Epithelial cell of proximal tubule (primary cell): ENCODE results near the gene PARP11. TPM values are rescaled to one million over a fixed set of nuclear protein-coding genes. Genes with fewer than 3 reads are reported as not detected.

ENCODE experiments used
- DNase-seq: peaks from one replicate; pipeline ENCODE4 v3.0.0-alpha.2; 2011; ENCODE audit warnings: low read depth
- H3K4me3 ChIP-seq: 2 replicates; pipeline ENCODE4 v1.5.1; 2011; ENCODE audit warnings: low read depth, mild to moderate bottlenecking, low read length
- CTCF ChIP-seq: conservative IDR thresholded peaks from 2 replicates; pipeline ENCODE4 v1.5.1; 2012; ENCODE audit warnings: low read depth, mild to moderate bottlenecking, low read length
- total RNA-seq: library from RNA; depleted of rRNA; stranded (reverse); fragments of >200 nt; gene quantifications from 2 replicates; pipeline ENCODE4 v1.2.3, GENCODE V29; 2015

PARP11 gene
- total RNA-seq, 1 donor from 2014 or later, result 3.6 TPM

DNA sequence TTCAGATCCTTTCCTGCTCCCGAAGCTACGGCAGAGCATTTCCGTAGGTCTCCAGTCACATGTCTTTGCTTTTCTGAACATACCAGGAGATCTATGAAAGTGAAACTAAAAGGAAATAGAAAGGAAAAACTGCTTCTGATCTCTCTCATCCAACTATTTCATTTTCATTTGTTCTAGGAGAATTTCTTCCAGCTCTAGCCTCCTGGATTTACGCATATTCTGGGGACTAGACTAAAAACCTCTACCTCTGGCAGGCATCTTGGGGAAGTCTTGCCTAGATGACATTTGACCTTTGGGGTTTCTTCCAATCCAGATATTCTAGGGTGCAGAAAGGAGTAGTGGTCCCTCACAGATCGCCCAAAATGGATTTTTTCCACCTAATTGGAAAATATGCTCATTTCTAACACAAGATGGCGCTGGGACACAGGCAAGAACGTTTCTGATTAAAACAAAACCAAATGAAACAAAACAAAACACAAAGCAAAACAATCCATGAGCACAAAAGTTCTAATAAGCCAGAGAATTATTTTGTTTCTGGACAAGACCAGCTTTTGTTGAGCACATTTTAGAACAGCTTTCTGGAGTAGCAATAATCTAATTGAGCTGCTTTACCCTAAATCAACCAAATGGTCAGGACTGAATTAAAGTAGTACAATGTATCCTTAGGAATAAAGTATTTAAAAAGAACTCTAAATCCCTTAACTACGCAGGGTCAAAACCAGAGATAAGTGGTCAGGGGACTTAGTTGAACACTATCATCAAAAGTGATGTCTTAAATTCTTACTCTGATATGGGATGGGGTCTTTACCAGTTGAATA, 12.3 kb upstream of the PARP11 start:
- no peak for DNase-seq
- TF ChIP-seq CTCF, result peak; percentile 85
- H3K4me3 ChIP-seq, result peak overlapping the region; percentile 38

DNA sequence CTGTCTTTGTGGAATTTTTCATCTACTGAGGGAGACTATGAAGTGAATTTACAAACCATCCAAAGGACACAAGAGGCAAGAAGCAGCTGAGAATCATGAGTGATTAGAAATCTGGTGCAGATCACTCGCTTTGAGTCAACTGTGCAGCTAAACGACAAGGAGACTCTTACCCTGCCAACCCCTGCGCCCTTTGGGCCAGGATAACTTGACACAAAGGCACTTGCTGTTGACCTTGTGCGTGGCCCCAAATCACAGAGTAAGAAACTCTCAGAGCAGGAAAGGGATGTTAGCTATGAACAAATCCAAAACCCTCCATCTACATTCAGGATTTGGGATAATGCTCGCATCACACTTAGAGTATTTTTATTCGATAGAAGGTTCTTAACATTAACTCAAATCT, 11.5 kb upstream of the PARP11 start:
- no peak overlapping the region for H3K4me3 ChIP-seq
- DNase-seq, result no peak
- TF ChIP-seq CTCF, result no peak

DNA sequence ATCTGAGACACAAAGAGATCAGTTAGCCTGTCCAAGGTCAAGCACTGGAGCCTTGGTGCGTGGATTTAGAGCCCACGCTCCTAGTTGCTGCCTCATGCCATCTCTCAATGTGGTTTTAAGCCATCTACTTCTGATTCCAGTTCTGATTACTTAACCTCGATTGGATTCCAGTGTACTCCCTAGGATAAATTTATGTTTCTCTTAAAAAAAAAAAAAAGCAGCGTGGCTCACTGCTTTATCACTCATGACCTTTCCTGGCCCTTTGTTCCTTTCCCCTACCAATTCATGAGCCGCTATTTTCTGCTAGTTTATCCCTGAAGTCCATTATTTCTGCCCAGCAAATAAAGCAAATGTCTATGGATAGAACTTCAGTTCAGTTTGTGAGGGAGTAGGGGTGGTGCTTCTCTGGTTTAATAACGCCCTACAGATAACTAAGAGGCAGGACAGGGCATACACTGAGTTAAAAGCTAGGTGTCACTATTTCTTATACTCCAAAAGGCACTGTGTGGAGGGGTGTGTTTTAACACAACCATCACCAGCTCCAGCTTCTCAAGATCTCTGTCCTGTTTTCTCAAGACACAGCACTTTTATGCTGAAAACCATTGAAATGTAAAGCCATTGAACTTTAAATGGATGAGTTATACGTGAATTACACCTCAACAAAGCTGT, 9.8 kb upstream of the PARP11 start:
- DNase-seq, result no peak
- peak; percentile 49 for TF ChIP-seq CTCF
- no peak overlapping the region for H3K4me3 ChIP-seq

- no peak for DNase-seq
- no peak overlapping the region for H3K4me3 ChIP-seq
- TF ChIP-seq CTCF, result no peak
Observed at GRCh38 chr12:3882406-3882805, 9.2 kb upstream of the PARP11 start.

DNA sequence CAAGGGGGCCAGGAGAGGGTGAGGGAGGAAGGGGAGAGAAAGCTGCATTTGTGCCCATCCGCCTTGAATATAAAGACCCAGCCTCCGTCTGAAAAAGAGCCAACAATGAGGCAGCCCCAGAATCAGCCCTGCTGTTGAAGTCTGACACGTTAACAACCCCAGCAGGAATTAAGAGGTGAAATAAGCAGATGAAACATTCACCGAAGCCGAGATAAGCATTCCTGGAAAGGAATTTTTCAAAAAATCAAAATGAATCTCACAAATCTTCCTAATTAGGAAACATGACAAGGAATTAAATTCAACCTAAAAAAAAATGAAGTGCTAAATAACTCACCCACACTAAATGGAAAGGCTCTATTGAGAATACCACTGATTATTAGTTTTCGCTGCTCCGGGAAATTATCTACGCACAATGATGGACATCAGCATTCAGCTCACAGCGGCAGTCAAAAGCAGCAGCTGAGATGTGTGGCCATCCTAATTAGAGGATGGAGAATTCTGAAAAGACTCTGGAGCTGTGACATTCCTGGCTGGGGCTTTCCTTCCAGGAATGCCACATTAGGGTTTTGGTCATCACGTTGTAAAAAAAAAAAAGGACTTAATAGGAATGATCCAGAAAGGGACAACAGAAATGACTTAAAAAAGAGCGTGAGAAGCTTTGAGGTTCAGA, 8.2 kb upstream of the PARP11 start:
- H3K4me3 ChIP-seq, result no peak overlapping the region
- DNase-seq, result no peak
- no peak for TF ChIP-seq CTCF

DNA sequence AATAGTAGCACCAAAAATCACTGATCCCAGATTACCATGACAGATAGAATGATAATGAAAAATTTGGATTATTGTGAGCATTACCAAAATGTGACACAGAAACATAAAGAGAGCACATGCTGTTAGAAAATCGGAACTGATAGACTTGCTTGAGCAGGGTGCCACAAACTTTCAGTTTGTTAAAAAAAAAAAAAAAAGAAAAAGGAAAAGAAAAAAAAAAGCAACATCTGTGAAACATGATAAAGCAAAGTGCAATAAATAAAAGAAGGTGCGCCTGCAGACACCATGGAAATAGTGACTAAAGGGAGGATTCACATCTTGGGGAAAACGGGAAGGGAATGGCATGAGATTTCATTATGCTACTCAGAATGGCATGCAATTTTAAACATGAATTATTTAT, 6.6 kb upstream of the PARP11 start:
- no peak overlapping the region for H3K4me3 ChIP-seq
- no peak for DNase-seq
- no peak for TF ChIP-seq CTCF
